Measurements from ENCODE around the gene LRSAM1. TPM values are rescaled to one million over a fixed set of nuclear protein-coding genes. Genes with fewer than 3 reads are reported as not detected.

Gene LRSAM1
- total and polyA plus RNA-seq, 9 of the 15 experiments (the other 6 are each of a cell fraction or from before 2014, with no cell fraction given) = 0.07 to 16.2 (median 4.7) TPM

- TF ChIP-seq MITF (IDR thresholded peaks at IDR 0.05) (no peak; the same call in 1 of the 2 replicates), MGA (IDR thresholded peaks at IDR 0.05) (peak; percentile 50), RREB1 (CRISPR knock-in tag; IDR thresholded peaks at IDR 0.05) (peak; percentile 42; the same call in 1 of the 2 replicates), MXI1 (IDR thresholded peaks at IDR 0.05; ENCODE audit: low read depth, low read length) (peak; percentile 76), SUPT5H (IDR thresholded peaks at IDR 0.05) (peak; percentile 100), E2F1 (CRISPR knock-in tag; IDR thresholded peaks at IDR 0.05) (peak; percentile 68; the same call in 1 of the 2 replicates)
Measured at GRCh38 chr9:127450830-127451607, at the start of gene LRSAM1, which contains the start of gene RPL12 (continued).

Data from K562 (cell line).